Thymus (tissue), 14 donors: ENCODE results near the gene OR10H2. TPM values are rescaled to one million over a fixed set of nuclear protein-coding genes. Genes with fewer than 3 reads are reported as not detected.
"Not testable (repeated sequence)": the region's sequence is repeated elsewhere in the genome, so short reads cannot be mapped to it uniquely, and the experiment has no call there.

Experiments used
- DNase-seq, 9 donors: peaks; one replicate each; pipeline ENCODE4 v3.0.0-alpha.2; 2013; ENCODE audit warnings: low spot score in 9 of 9, low read depth in 6 of 9, missing footprints in 1 of 9
- H3K27ac ChIP-seq, 2 donors: one replicate each; pipeline ENCODE4 v1.5.1; 2013; ENCODE audit warnings: control low read depth in 1 of 2, low read depth in 1 of 2, low read length in 1 of 2, mild to moderate bottlenecking in 1 of 2, moderate library complexity in 1 of 2
- H3K27me3 ChIP-seq, 2 donors: one replicate each; pipeline ENCODE4 v1.5.1; 2013; ENCODE audit warnings: low read length in 1 of 2; ENCODE audit not compliant: control insufficient read depth in 2 of 2, insufficient read depth in 1 of 2
- H3K36me3 ChIP-seq, 2 donors: one replicate each; pipeline ENCODE4 v1.5.1; 2013; ENCODE audit warnings: low read length in 1 of 2, mild to moderate bottlenecking in 1 of 2, moderate library complexity in 1 of 2; ENCODE audit not compliant: control insufficient read depth in 2 of 2, insufficient read depth in 2 of 2
- H3K4me1 ChIP-seq, 2 donors: one replicate each; pipeline ENCODE4 v1.5.1; 2013; ENCODE audit warnings: low read length in 2 of 2; ENCODE audit not compliant: control insufficient read depth in 2 of 2, insufficient read depth in 2 of 2
- H3K4me3 ChIP-seq, 2 donors: one replicate each; pipeline ENCODE4 v1.5.1; 2013; ENCODE audit warnings: low read length in 2 of 2, control low read depth in 1 of 2, mild to moderate bottlenecking in 1 of 2
- H3K9me3 ChIP-seq, 2 donors: one replicate each; pipeline ENCODE4 v1.5.1; 2013; ENCODE audit warnings: low read length in 1 of 2, mild to moderate bottlenecking in 1 of 2; ENCODE audit not compliant: control insufficient read depth in 2 of 2, insufficient read depth in 1 of 2
- WGBS: extraction: QIAGEN DNeasy Blood & Tissue Kit; methylation state at CpG from one replicate; pipeline ENCODE4 v1.1.7; 2013; 5-methylcytosine and 5-hydroxymethylcytosine counted together
- long read RNA-seq, 10 donors: transcript quantifications; one replicate each; lab custom pipeline, GENCODE V29; 2026
- polyA plus RNA-seq: library from polyadenylated mRNA; stranded (reverse); fragments of 200-250 nt; gene quantifications from one replicate; pipeline ENCODE4 v1.2.3, GENCODE V29; 2013
- total RNA-seq: library from RNA; stranded (reverse); fragments of 120-200 nt; gene quantifications from one replicate; pipeline ENCODE4 v1.2.4, GENCODE V29; 2013
- donor health status: healthy.

Gene OR10H2
- total RNA-seq (not detected), polyA plus RNA-seq (not detected)
- long read RNA-seq, donor 1 = 0 reads
- long read RNA-seq, donor 2 = 0 reads
- long read RNA-seq, donor 3 = 0 reads
- long read RNA-seq, donor 4 = 0 reads
- long read RNA-seq, donor 5 = 0 reads
- long read RNA-seq, donor 6 = 0 reads
- long read RNA-seq, donor 7 = 0 reads
- long read RNA-seq, donor 8 = 0 reads
- long read RNA-seq, donor 9 = 0 reads
- long read RNA-seq, donor 10 = 0 reads

- H3K27me3 ChIP-seq = peaks cover 0 to 7% of the 10 kb centered on the region in 2 donors
- peaks cover 0 to under 1% of the 10 kb centered on the region in 2 donors for H3K9me3 ChIP-seq
- H3K4me3 ChIP-seq = no peak within 1 kb of the TSS
- H3K4me1 ChIP-seq = no peaks in the 10 kb centered on the region
- no peaks in the 10 kb centered on the region for H3K36me3 ChIP-seq
- no peak within 1 kb of the TSS for H3K27ac ChIP-seq
- no peak for DNase-seq
- WGBS = 81% methylated on average over 5 of the region's 5 CpGs
Measured at GRCh38 chr19:15727724-15728123, at the start of gene OR10H2. TSS of gene OR10H2 (plus strand) at chr19:15728024. CDS start at chr19:15728044, 20 bp downstream.

GRCh38 chr19:15679089-15679488 lies 48.7 kb upstream of the OR10H2 start:
- Histone ChIP-seq H3K27me3 (no peaks in the 10 kb centered on the region), H3K27ac (no peak overlapping the region), H3K9me3 (no peaks in the 10 kb centered on the region), H3K4me3 (no peak overlapping the region), H3K36me3 (no peaks in the 10 kb centered on the region), H3K4me1 (no peaks in the 10 kb centered on the region)
- DNase-seq = no peak
- WGBS = 21% methylated on average over 4 of the region's 4 CpGs

DNA sequence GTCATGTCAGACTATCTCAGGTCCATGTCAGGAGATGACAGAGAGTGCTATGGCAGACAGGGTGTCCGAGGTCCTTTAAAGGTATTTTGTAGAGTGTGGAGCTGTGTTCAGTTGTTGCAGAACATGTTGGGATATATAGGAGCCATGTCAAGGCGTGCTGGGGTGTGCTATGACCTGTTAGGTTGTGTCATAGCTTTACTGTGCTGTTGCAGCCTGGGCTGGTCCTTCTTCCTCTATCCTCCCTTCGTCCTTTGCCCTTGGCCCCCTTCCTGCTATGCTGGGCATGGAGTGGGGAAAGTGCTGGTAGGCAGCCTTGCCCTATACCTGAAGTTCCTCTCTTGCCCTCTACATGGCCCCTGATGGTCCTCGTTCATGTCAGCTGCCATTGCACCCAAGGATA lies 48.0 kb upstream of the OR10H2 start:
- 60% methylated on average over 4 of the region's 4 CpGs for WGBS
- not testable (repeated sequence) for H3K27me3 ChIP-seq, H3K36me3 ChIP-seq, H3K4me1 ChIP-seq, H3K9me3 ChIP-seq, H3K4me3 ChIP-seq, H3K27ac ChIP-seq, DNase-seq

DNA sequence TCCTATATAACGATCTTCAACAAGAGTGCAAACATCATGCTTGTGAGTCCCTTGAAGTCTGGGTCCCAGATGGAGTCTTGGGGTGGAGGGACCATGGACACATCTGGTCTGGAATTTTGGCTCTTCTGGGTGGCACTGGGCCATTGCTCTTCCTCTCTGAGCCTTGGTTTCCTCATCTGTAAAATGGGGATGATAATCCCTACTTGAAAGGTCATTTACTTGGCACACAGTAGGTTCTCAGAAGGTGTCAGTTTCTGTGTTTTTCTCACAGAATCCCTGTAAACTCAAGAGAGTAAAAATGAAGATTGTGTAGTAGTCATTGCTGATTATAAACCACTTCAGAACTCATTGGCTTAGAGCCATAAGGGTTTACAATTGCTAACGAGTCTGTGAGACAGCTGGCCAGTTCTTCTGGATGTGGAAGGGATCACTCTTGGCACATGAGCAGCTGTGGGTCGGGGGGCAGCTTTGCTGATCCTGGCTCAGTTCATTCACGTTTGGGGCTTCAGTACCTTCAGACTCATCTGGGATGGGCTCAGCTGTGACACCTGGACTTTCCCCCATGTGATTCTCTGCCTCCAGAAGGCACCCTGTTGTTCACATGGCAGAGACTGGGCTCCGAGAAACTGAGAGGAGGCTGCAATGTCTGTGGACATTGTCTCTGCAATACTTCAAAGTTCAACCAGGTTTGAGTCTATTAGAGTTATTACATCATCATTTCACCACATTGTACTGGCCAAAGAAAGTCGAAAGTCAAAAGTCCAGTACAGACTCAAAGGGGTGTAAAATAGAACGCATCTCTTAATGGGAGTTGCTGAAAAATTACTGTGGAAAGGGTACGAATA lies 47.1 kb upstream of the OR10H2 start:
- Histone ChIP-seq H3K36me3 (no peaks in the 10 kb centered on the region), H3K27ac (no peak overlapping the region), H3K4me1 (no peaks in the 10 kb centered on the region), H3K27me3 (no peaks in the 10 kb centered on the region), H3K9me3 (no peaks in the 10 kb centered on the region), H3K4me3 (no peak overlapping the region)
- DNase-seq = no peak
- 65% methylated on average over 8 of the region's 8 CpGs for WGBS

GRCh38 chr19:15683411-15683810 lies 44.4 kb upstream of the OR10H2 start:
- Histone ChIP-seq H3K4me3 (no peak overlapping the region), H3K4me1 (no peaks in the 10 kb centered on the region), H3K9me3 (peaks cover 0 to 4% of the 10 kb centered on the region in 2 donors), H3K27ac (no peak overlapping the region), H3K27me3 (no peaks in the 10 kb centered on the region), H3K36me3 (no peaks in the 10 kb centered on the region)
- WGBS = 85% methylated on average over 10 of the region's 10 CpGs
- no peak for DNase-seq

- H3K4me1 ChIP-seq = no peaks in the 10 kb centered on the region
- no peaks in the 10 kb centered on the region for H3K27me3 ChIP-seq
- H3K4me3 ChIP-seq = no peak overlapping the region
- no peak for DNase-seq
- no peaks in the 10 kb centered on the region for H3K36me3 ChIP-seq
- WGBS = 39% methylated on average over 9 of the region's 9 CpGs
- H3K9me3 ChIP-seq = peaks cover 0 to 4% of the 10 kb centered on the region in 2 donors
- no peak overlapping the region for H3K27ac ChIP-seq
Measured at GRCh38 chr19:15684828-15685227, 43.0 kb upstream of the OR10H2 start.

DNA sequence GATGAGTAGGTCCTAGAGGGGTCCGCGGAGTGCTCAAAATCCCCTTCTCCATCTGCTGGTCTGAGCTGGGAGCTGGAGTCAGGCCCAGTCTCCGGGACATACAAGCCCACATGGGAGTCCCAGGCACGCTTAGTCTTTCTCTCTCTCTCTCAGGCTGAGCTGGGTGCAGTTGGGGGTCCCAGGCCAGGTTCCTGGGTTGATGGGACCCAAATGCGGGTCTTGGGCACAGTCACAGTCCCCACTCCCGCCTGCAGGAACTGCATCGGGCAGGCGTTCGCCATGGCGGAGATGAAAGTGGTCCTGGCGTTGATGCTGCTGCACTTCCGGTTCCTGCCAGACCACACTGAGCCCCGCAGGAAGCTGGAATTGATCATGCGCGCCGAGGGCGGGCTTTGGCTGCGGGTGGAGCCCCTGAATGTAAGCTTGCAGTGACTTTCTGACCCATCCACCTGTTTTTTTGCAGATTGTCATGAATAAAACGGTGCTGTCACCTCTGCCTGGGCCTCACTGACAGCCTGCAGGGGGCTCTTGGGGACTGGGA lies 31.1 kb upstream of the OR10H2 start:
- Histone ChIP-seq H3K27ac (no peak overlapping the region), H3K9me3 (no peaks in the 10 kb centered on the region), H3K27me3 (no peaks in the 10 kb centered on the region), H3K4me1 (no peaks in the 10 kb centered on the region), H3K36me3 (no peaks in the 10 kb centered on the region), H3K4me3 (no peak overlapping the region)
- 75% methylated on average over 19 of the region's 19 CpGs for WGBS
- no peak for DNase-seq

- Histone ChIP-seq H3K9me3 (no peaks in the 10 kb centered on the region), H3K27ac (no peak overlapping the region), H3K27me3 (no peaks in the 10 kb centered on the region), H3K4me1 (peaks cover 0 to 4% of the 10 kb centered on the region in 2 donors), H3K36me3 (no peaks in the 10 kb centered on the region), H3K4me3 (no peak overlapping the region)
- WGBS = 76% methylated on average over 4 of the region's 4 CpGs
- peak in 1 of 9 donors; percentile 3 for DNase-seq
Measured at GRCh38 chr19:15701757-15702533, 25.9 kb upstream of the OR10H2 start.
